H1 (cell line): ENCODE data around the gene NME8. TPM values are rescaled to one million over a fixed set of nuclear protein-coding genes. Genes with fewer than 3 reads are reported as not detected.

Source experiments
- CTCF ChIA-PET: fragments of 300-600 bp; sonication (Branson Sonifier 250); formaldehyde crosslinking; loops from one replicate; lab custom pipeline; 2021; ENCODE audit not compliant: partially characterized antibody; lab: Charles Lee
- POLR2A ChIA-PET: fragments of 300-600 bp; sonication (Branson Sonifier 250); formaldehyde crosslinking; loops from one replicate; lab custom pipeline; 2021; ENCODE audit warnings: inconsistent platforms; ENCODE audit not compliant: partially characterized antibody; lab: Charles Lee
- DNase-seq, 2 experiments: peaks; one replicate each; pipeline versions ENCODE4 v3.0.0 to v3.0.0-alpha.2; 2010 to 2022; ENCODE audit warnings: low spot score in 2 of 2, low read depth in 1 of 2, mixed read lengths in 1 of 2
- FAIRE-seq: peaks from 2 replicates; lab custom pipeline; 2011; peaks lifted over from hg19 to GRCh38; lab: Jason Lieb, UNC
- H2AFZ ChIP-seq: 2 replicates; pipeline ENCODE4 v1.8.1; 2012; ENCODE audit warnings: low read length, inconsistent platforms
- H2AK5ac ChIP-seq: 2 replicates; pipeline ENCODE4 v1.6.1; 2013; ENCODE audit warnings: low read depth, low read length
- H2BK120ac ChIP-seq: replicated peaks from 2 replicates; pipeline ENCODE3; 2013; ENCODE audit warnings: low read depth, low read length, inconsistent platforms
- H2BK12ac ChIP-seq: 2 replicates; pipeline ENCODE4 v1.6.1; 2013; ENCODE audit warnings: low read depth, low read length
- H2BK15ac ChIP-seq: 2 replicates; pipeline ENCODE4 v1.6.1; 2013; ENCODE audit warnings: low read length
- H2BK20ac ChIP-seq: 2 replicates; pipeline ENCODE4 v1.6.1; 2013; ENCODE audit warnings: low read length
- H2BK5ac ChIP-seq: 2 replicates; pipeline ENCODE4 v1.6.1; 2013; ENCODE audit warnings: low read depth, low read length
- H3K14ac ChIP-seq: 2 replicates; pipeline ENCODE4 v1.6.1; 2013; ENCODE audit warnings: inconsistent platforms; ENCODE audit not compliant: insufficient read length
- H3K18ac ChIP-seq: 2 replicates; pipeline ENCODE4 v1.6.1; 2013; ENCODE audit warnings: low read length; ENCODE audit errors: extremely low read depth
- H3K23ac ChIP-seq: 2 replicates; pipeline ENCODE4 v1.6.1; 2013; ENCODE audit warnings: inconsistent platforms; ENCODE audit not compliant: insufficient read length
- H3K23me2 ChIP-seq: 2 replicates; pipeline ENCODE4 v1.6.1; 2013; ENCODE audit warnings: low read depth, low read length
- H3K27ac ChIP-seq: 2 replicates; pipeline ENCODE4 v1.6.1; 2011; ENCODE audit warnings: low read depth, low read length, inconsistent platforms
- H3K27me3 ChIP-seq, 4 experiments: replicated peaks in 1 of 4; 1 replicate in 1 of 4; 2 replicates in 3 of 4; pipeline versions ENCODE4 v1.6.1 to v1.8.1; 2011 to 2013; ENCODE audit warnings: low read length in 3 of 4, mild to moderate bottlenecking in 3 of 4, inconsistent platforms in 2 of 4, mixed read lengths in 2 of 4, moderate library complexity in 1 of 4; ENCODE audit not compliant: control insufficient read depth in 3 of 4, insufficient read depth in 3 of 4; ENCODE audit errors: extremely low read depth in 1 of 4
- H3K36me3 ChIP-seq, 4 experiments: 2 replicates each; pipeline versions ENCODE4 v1.6.1 to v1.8.1; 2011 to 2013; ENCODE audit warnings: mild to moderate bottlenecking in 4 of 4, low read length in 3 of 4, moderate library complexity in 2 of 4, control low read depth in 1 of 4, inconsistent platforms in 1 of 4; ENCODE audit not compliant: insufficient read depth in 4 of 4, control insufficient read depth in 2 of 4
- H3K4ac ChIP-seq: replicated peaks from 2 replicates; pipeline ENCODE3; 2013; ENCODE audit warnings: low read length, low read depth, mixed read lengths, inconsistent platforms; ENCODE audit not compliant: insufficient read length
- H3K4me1 ChIP-seq, 4 experiments: replicated peaks in 1 of 4; 1 replicate in 1 of 4; 2 replicates in 3 of 4; pipeline versions ENCODE4 v1.6.1 to v1.8.1; 2011 to 2013; ENCODE audit warnings: low read length in 3 of 4, inconsistent platforms in 2 of 4, mixed read lengths in 1 of 4; ENCODE audit not compliant: insufficient read depth in 4 of 4, control insufficient read depth in 3 of 4
- H3K4me2 ChIP-seq, 2 experiments: 2 replicates each; pipeline versions ENCODE4 v1.6.1 to v1.8.1; 2011 to 2013; ENCODE audit warnings: low read depth in 2 of 2, low read length in 2 of 2, control low read depth in 1 of 2, inconsistent platforms in 1 of 2, mild to moderate bottlenecking in 1 of 2; ENCODE audit not compliant: insufficient read depth in 1 of 2
- H3K4me3 ChIP-seq, 4 experiments: fragments of 200-600, 300-600 bp in 1 of 4; sonication (generic), shearing (Covaris generic), sonication (Bioruptor Twin) in 1 of 4; 2 replicates each; pipeline versions ENCODE4 v1.5.1 to v1.8.1; 2011 to 2016; ENCODE audit warnings: low read length in 4 of 4, low read depth in 3 of 4, control low read depth in 2 of 4, inconsistent platforms in 2 of 4, mild to moderate bottlenecking in 2 of 4, mixed read lengths in 1 of 4, moderate library complexity in 1 of 4; ENCODE audit not compliant: insufficient read depth in 2 of 4; ENCODE audit errors: extremely low read depth in 1 of 4
- H3K56ac ChIP-seq: replicated peaks from 2 replicates; pipeline ENCODE3; 2013; ENCODE audit warnings: low read depth, mild to moderate bottlenecking, mixed read lengths, low read length, inconsistent platforms; ENCODE audit not compliant: insufficient read length
- H3K79me1 ChIP-seq: 2 replicates; pipeline ENCODE4 v1.6.1; 2013; ENCODE audit warnings: low read depth, low read length, control low read depth
- H3K79me2 ChIP-seq, 2 experiments: 2 replicates each; pipeline versions ENCODE4 v1.6.1 to v1.8.1; 2012 to 2013; ENCODE audit warnings: low read length in 2 of 2, mild to moderate bottlenecking in 2 of 2, inconsistent platforms in 1 of 2; ENCODE audit not compliant: insufficient read depth in 2 of 2, control insufficient read depth in 1 of 2
- H3K9ac ChIP-seq, 4 experiments: replicated peaks in 1 of 4; 1 replicate in 1 of 4; 2 replicates in 3 of 4; pipeline versions ENCODE4 v1.6.1 to v1.8.1; 2011 to 2013; ENCODE audit warnings: low read depth in 3 of 4, low read length in 3 of 4, control low read depth in 2 of 4, mild to moderate bottlenecking in 2 of 4, moderate library complexity in 2 of 4, inconsistent platforms in 1 of 4; ENCODE audit errors: extremely low read depth in 1 of 4
- H3K9me3 ChIP-seq, 2 experiments: 2 replicates each; pipeline versions ENCODE4 v1.6.1 to v1.8.1; 2012 to 2013; ENCODE audit warnings: mild to moderate bottlenecking in 2 of 2, moderate library complexity in 2 of 2, control low read depth in 1 of 2, inconsistent platforms in 1 of 2, low read depth in 1 of 2, low read length in 1 of 2, mixed read lengths in 1 of 2; ENCODE audit not compliant: insufficient read depth in 2 of 2
- H4K20me1 ChIP-seq, 2 experiments: replicated peaks in 1 of 2; 2 replicates each; pipeline versions ENCODE3 to v1.8.1; 2011 to 2013; ENCODE audit warnings: inconsistent platforms in 2 of 2, low read length in 2 of 2, mild to moderate bottlenecking in 1 of 2; ENCODE audit not compliant: insufficient read depth in 2 of 2, control insufficient read depth in 1 of 2
- H4K5ac ChIP-seq: 2 replicates; pipeline ENCODE4 v1.6.1; 2013; ENCODE audit warnings: low read length, low read depth, mixed read lengths, inconsistent platforms; ENCODE audit not compliant: insufficient read length
- H4K8ac ChIP-seq: 2 replicates; pipeline ENCODE4 v1.8.0; 2013; ENCODE audit warnings: mild to moderate bottlenecking, moderate library complexity, low read length, inconsistent platforms; ENCODE audit not compliant: insufficient read depth; ENCODE audit errors: extremely low read depth
- H4K91ac ChIP-seq: replicated peaks from 2 replicates; pipeline ENCODE3; 2013; ENCODE audit warnings: low read length, mixed read lengths, inconsistent platforms; ENCODE audit not compliant: insufficient read length
- CHD1 ChIP-seq: IDR thresholded peaks from 2 replicates; pipeline ENCODE4 v1.6.1; 2012; ENCODE audit warnings: low read depth, low read length, improper control_type of control experiment
- HDAC6 ChIP-seq: IDR thresholded peaks from one replicate; pipeline ENCODE4 v1.7.1; 2012; ENCODE audit warnings: low read depth, mild to moderate bottlenecking, inconsistent platforms, low read length, moderate library complexity
- JUN ChIP-seq: IDR thresholded peaks from 2 replicates; pipeline ENCODE4 v1.6.1; 2011; ENCODE audit warnings: low read depth, mild to moderate bottlenecking, improper control_type of control experiment, low read length
- RAD21 ChIP-seq, 2 experiments: IDR thresholded peaks in 1 of 2; conservative IDR thresholded peaks in 1 of 2; 2 replicates each; pipeline ENCODE4 v1.6.1; 2011; ENCODE audit warnings: low read depth in 2 of 2, low read length in 2 of 2, improper control_type of control experiment in 1 of 2, inconsistent platforms in 1 of 2, mild to moderate bottlenecking in 1 of 2, moderate library complexity in 1 of 2
- RFX5 ChIP-seq: IDR thresholded peaks from 2 replicates; pipeline ENCODE4 v1.6.1; 2011; ENCODE audit warnings: low read depth, low read length, improper control_type of control experiment, borderline replicate concordance
- RNF2 ChIP-seq: fragments of 200-900, 300-1000 bp; sonication (generic); IDR thresholded peaks from 2 replicates; pipeline ENCODE4 v1.7.1; 2016; ENCODE audit warnings: borderline replicate concordance, low read depth, mild to moderate bottlenecking, antibody characterized with exemption, low read length; ENCODE audit not compliant: poor library complexity, severe bottlenecking; ENCODE audit errors: missing control alignments
- SIN3A ChIP-seq, 2 experiments: IDR thresholded peaks in 1 of 2; conservative IDR thresholded peaks in 1 of 2; 2 replicates each; pipeline ENCODE4 v1.6.1; 2011 to 2012; ENCODE audit warnings: low read length in 2 of 2, improper control_type of control experiment in 1 of 2, low read depth in 1 of 2, mild to moderate bottlenecking in 1 of 2
- SP1 ChIP-seq: IDR thresholded peaks from 2 replicates; pipeline ENCODE4 v1.6.1; 2011; ENCODE audit warnings: low read depth, low read length
- TAF1 ChIP-seq: IDR thresholded peaks from 2 replicates; pipeline ENCODE4 v1.6.1; 2011; ENCODE audit warnings: mild to moderate bottlenecking, low read depth, low read length
- TBP ChIP-seq: IDR thresholded peaks from 2 replicates; pipeline ENCODE4 v1.6.1; 2011; ENCODE audit warnings: low read depth, low read length, improper control_type of control experiment
- YY1 ChIP-seq: IDR thresholded peaks from 2 replicates; pipeline ENCODE4 v1.6.1; 2011; ENCODE audit warnings: low read depth, mild to moderate bottlenecking, low read length
- WGBS, 2 experiments: shearing (Covaris generic) in 1 of 2; methylation state at CpG; one replicate each; pipeline versions ENCODE4 v1.1.6 to v1.1.7; 2013 to 2015; ENCODE audit warnings: low lambda C conversion rate in 2 of 2, mixed read lengths in 2 of 2, inconsistent platforms in 1 of 2, low coverage in 1 of 2, missing lambda C conversion rate in 1 of 2; ENCODE audit not compliant: insufficient replicate concordance in 2 of 2, insufficient coverage in 1 of 2, insufficient read length in 1 of 2; ENCODE audit errors: extremely low coverage in 1 of 2, missing lambda C conversion rate in 1 of 2; 5-methylcytosine and 5-hydroxymethylcytosine counted together
- polyA plus RNA-seq, 7 experiments: library from polyadenylated mRNA; depleted of rRNA in 3 of 7; stranded (reverse) in 5 of 7; unstranded in 2 of 7; fragments of >200 nt in 5 of 7; fragments of 200-250 nt in 2 of 7; gene quantifications; 1 replicate in 5 of 7; 2 replicates in 1 of 7; 4 replicates in 1 of 7; pipeline versions ENCODE4 v1.2.1 to v1.2.3, GENCODE V29; 2011 to 2013; ENCODE audit warnings: missing spikeins in 2 of 7, mixed read lengths in 2 of 7
- total RNA-seq: library from RNA; stranded (reverse); fragmentation: NEBNext Ultra II Directional; extraction: Animal tissue kit (Norgen Biotek cat#: 25700); gene quantifications from 2 replicates; pipeline ENCODE4 v1.2.1, GENCODE V29; 2021

Gene NME8
- total and polyA plus RNA-seq, 2 of the 8 experiments (the other 6 are each of a cell fraction or from before 2014, with no cell fraction given), result 0.22 to 0.44 TPM

GRCh38 chr7:37806152-37806551, 42.2 kb upstream of the NME8 start:
- H3K23ac ChIP-seq, result no peak overlapping the region
- no peak overlapping the region for H2BK120ac ChIP-seq
- ChIA-PET CTCF (interaction anchor here (0.9 to 1.0 kb wide), 2 partner anchors 9 to 12 kb away, joined by 3 read pairs; no protein-coding TSS in a partner anchor), POLR2A (no interaction called here)
- H2BK5ac ChIP-seq, result no peak overlapping the region
- H3K4me2 ChIP-seq, result no peak overlapping the region
- no peaks in the 10 kb centered on the region for H3K9me3 ChIP-seq
- H3K36me3 ChIP-seq, result no peaks in the 10 kb centered on the region
- H4K5ac ChIP-seq, result no peak overlapping the region
- H3K27me3 ChIP-seq, result no peaks in the 10 kb centered on the region
- H3K4me1 ChIP-seq, result no peaks in the 10 kb centered on the region
- no peaks in the 10 kb centered on the region for H3K79me1 ChIP-seq
- H4K20me1 ChIP-seq, result no peaks in the 10 kb centered on the region
- no peak overlapping the region for H3K56ac ChIP-seq
- no peak overlapping the region for H3K18ac ChIP-seq
- no peak overlapping the region for H3K4me3 ChIP-seq
- TF ChIP-seq JUN, result no peak
- no peak for TF ChIP-seq YY1
- no peak for TF ChIP-seq CHD1
- no peak for TF ChIP-seq SIN3A (conservative IDR thresholded peaks at IDR 0.05 in 1 of 2, IDR thresholded peaks at IDR 0.05 in 1 of 2; ENCODE audit: low read depth in 1 of 2, low read length in 2 of 2)
- TF ChIP-seq SP1, result no peak
- TF ChIP-seq TBP, result no peak
- TF ChIP-seq RNF2, result no peak
- TF ChIP-seq HDAC6, result no peak
- no peak for TF ChIP-seq RAD21 (IDR thresholded peaks at IDR 0.05 in 1 of 2, conservative IDR thresholded peaks at IDR 0.05 in 1 of 2; ENCODE audit: low read depth in 2 of 2, low read length in 2 of 2)
- no peak for TF ChIP-seq RFX5
- no peak for TF ChIP-seq TAF1
- H3K79me2 ChIP-seq, result no peaks in the 10 kb centered on the region
- no peak overlapping the region for H2AK5ac ChIP-seq
- no peak overlapping the region for H3K27ac ChIP-seq
- H4K91ac ChIP-seq, result no peak overlapping the region
- no peak overlapping the region for H2BK20ac ChIP-seq
- no peak overlapping the region for H2AFZ ChIP-seq
- H4K8ac ChIP-seq, result no peak overlapping the region
- no peak overlapping the region for H3K4ac ChIP-seq
- no peak overlapping the region for H2BK15ac ChIP-seq
- 94% methylated on average over 2 of the region's 2 CpGs; no CpG with 5 or more reads in 1 of the 2 experiments for WGBS, 2 experiments
- DNase-seq (no peak), FAIRE-seq (no peak)
- H3K23me2 ChIP-seq, result no peaks in the 10 kb centered on the region
- H2BK12ac ChIP-seq, result no peak overlapping the region
- no peak overlapping the region for H3K14ac ChIP-seq
- no peak overlapping the region for H3K9ac ChIP-seq
